ENCODE data around the gene GYPC.
"Not testable (repeated sequence)": the region's sequence is repeated elsewhere in the genome, so short reads cannot be mapped to it uniquely, and the experiment has no call there.

GYPC gene

GRCh38 chr2:126664234-126664633 lies 8.3 kb downstream of the GYPC start:
- peak in 1 of 10 donors; percentile 57 for DNase-seq
- intact Hi-C loops (cut with DNase I), result no loop called here

GRCh38 chr2:126664639-126665038 lies 8.7 kb downstream of the GYPC start:
- peak in 1 of 10 donors; percentile 52 for DNase-seq
- intact Hi-C loops (cut with DNase I), result no loop called here

GRCh38 chr2:126665483-126665882 lies 9.5 kb downstream of the GYPC start:
- intact Hi-C loops (cut with DNase I), result no loop called here
- DNase-seq, result peak in 2 of 10 donors; percentile 31 to 66

GRCh38 chr2:126668254-126668653 lies 12.3 kb downstream of the GYPC start:
- intact Hi-C loops (cut with DNase I), result no loop called here
- peak in 1 of 10 donors; percentile 54 for DNase-seq

GRCh38 chr2:126669772-126670171 lies 13.8 kb downstream of the GYPC start:
- intact Hi-C loops (cut with DNase I), result no loop called here
- no peak for DNase-seq

- intact Hi-C loops (cut with DNase I), result no loop called here
- DNase-seq, result no peak
Measured at GRCh38 chr2:126671488-126671887, 15.5 kb downstream of the GYPC start.

- intact Hi-C loops (cut with DNase I), result no loop called here
- no peak for DNase-seq
Measured at GRCh38 chr2:126672980-126673605, 17.1 kb downstream of the GYPC start.

- intact Hi-C loops (cut with DNase I), result no loop called here
- DNase-seq, result peak in 1 of 10 donors; percentile 49
Measured at GRCh38 chr2:126674075-126674744, 18.3 kb downstream of the GYPC start.

GRCh38 chr2:126675637-126676036 lies 19.7 kb downstream of the GYPC start:
- intact Hi-C loops (cut with DNase I), result no loop called here
- DNase-seq, result no peak

- intact Hi-C loops (cut with DNase I), result no loop called here
- no peak for DNase-seq
Measured at GRCh38 chr2:126676221-126677175, 20.5 kb downstream of the GYPC start.

GRCh38 chr2:126677176-126677538 lies 21.2 kb downstream of the GYPC start:
- intact Hi-C loops (cut with DNase I), result no loop called here
- DNase-seq, result no peak

GRCh38 chr2:126678269-126679065 lies 22.5 kb downstream of the GYPC start:
- no peak for DNase-seq
- intact Hi-C loops (cut with DNase I), result no loop called here

GRCh38 chr2:126679094-126679713 lies 23.2 kb downstream of the GYPC start:
- intact Hi-C loops (cut with DNase I), result no loop called here
- no peak for DNase-seq

- intact Hi-C loops (cut with DNase I), result no loop called here
- no peak for DNase-seq
Measured at GRCh38 chr2:126681505-126681904, 25.5 kb downstream of the GYPC start.

- intact Hi-C loops (cut with DNase I), result no loop called here
- no peak for DNase-seq
Measured at GRCh38 chr2:126685629-126686028, 29.7 kb downstream of the GYPC start.

GRCh38 chr2:126686286-126686685 lies 30.3 kb downstream of the GYPC start:
- intact Hi-C loops (cut with DNase I), result no loop called here
- no peak for DNase-seq

- intact Hi-C loops (cut with DNase I), result no loop called here
- no peak for DNase-seq
Measured at GRCh38 chr2:126686841-126687485, 31.0 kb downstream of the GYPC start.

- no peak for DNase-seq
- intact Hi-C loops (cut with DNase I), result no loop called here
Measured at GRCh38 chr2:126687503-126687902, 31.5 kb downstream of the GYPC start.

GRCh38 chr2:126688594-126688993 lies 32.6 kb downstream of the GYPC start:
- intact Hi-C loops (cut with DNase I), result not testable (repeated sequence)

More at GRCh38 chr2:126688594-126688993, 32.6 kb downstream of the GYPC start:
- DNase-seq, result not testable (repeated sequence)

All from posterior cingulate gyrus (tissue), 11 donors.